ENCODE results near the gene PLD5.
"Not testable (repeated sequence)": the region's sequence is repeated elsewhere in the genome, so short reads cannot be mapped to it uniquely, and the experiment has no call there.

The PLD5 gene

GRCh38 chr1:242062271-242062670 lies 462.2 kb downstream of the PLD5 start:
- H3K4me3 ChIP-seq (replicated peaks in 1 of 2; ENCODE audit: low read depth in 2 of 2, low read length in 2 of 2) = no peak overlapping the region
- no peak for TF ChIP-seq CTCF (IDR thresholded peaks at IDR 0.05; ENCODE audit: low read depth, low read length)
- DNase-seq (ENCODE audit: low read depth in 2 of 2) = no peak

- TF ChIP-seq CTCF (IDR thresholded peaks at IDR 0.05; ENCODE audit: low read depth, low read length) = no peak
Observed at GRCh38 chr1:242059976-242060375, 464.5 kb downstream of the PLD5 start.

GRCh38 chr1:242058582-242058981 lies 465.9 kb downstream of the PLD5 start:
- not testable (repeated sequence) for DNase-seq (ENCODE audit: low read depth in 2 of 2); H3K4me3 ChIP-seq (replicated peaks in 1 of 2; ENCODE audit: low read depth in 2 of 2, low read length in 2 of 2)

More at GRCh38 chr1:242059976-242060375, 464.5 kb downstream of the PLD5 start:
- DNase-seq (ENCODE audit: low read depth in 2 of 2) = no peak
- H3K4me3 ChIP-seq (replicated peaks in 1 of 2; ENCODE audit: low read depth in 2 of 2, low read length in 2 of 2) = no peak overlapping the region

GRCh38 chr1:242058181-242058580 lies 466.3 kb downstream of the PLD5 start:
- DNase-seq (ENCODE audit: low read depth in 2 of 2); H3K4me3 ChIP-seq (replicated peaks in 1 of 2; ENCODE audit: low read depth in 2 of 2, low read length in 2 of 2): not testable (repeated sequence)

GRCh38 chr1:242057745-242058115 lies 466.8 kb downstream of the PLD5 start:
- no peak overlapping the region for H3K4me3 ChIP-seq (replicated peaks in 1 of 2; ENCODE audit: low read depth in 2 of 2, low read length in 2 of 2)
- DNase-seq (ENCODE audit: low read depth in 2 of 2) = no peak
- no peak for TF ChIP-seq CTCF (IDR thresholded peaks at IDR 0.05; ENCODE audit: low read depth, low read length)

GRCh38 chr1:242056988-242057744 lies 467.3 kb downstream of the PLD5 start:
- TF ChIP-seq CTCF (IDR thresholded peaks at IDR 0.05; ENCODE audit: low read depth, low read length) = no peak
- H3K4me3 ChIP-seq (replicated peaks in 1 of 2; ENCODE audit: low read depth in 2 of 2, low read length in 2 of 2) = no peak overlapping the region
- DNase-seq (ENCODE audit: low read depth in 2 of 2) = no peak

GRCh38 chr1:242055749-242056320 lies 468.7 kb downstream of the PLD5 start:
- TF ChIP-seq CTCF (IDR thresholded peaks at IDR 0.05; ENCODE audit: low read depth, low read length) = no peak
- no peak for DNase-seq (ENCODE audit: low read depth in 2 of 2)
- no peak overlapping the region for H3K4me3 ChIP-seq (replicated peaks in 1 of 2; ENCODE audit: low read depth in 2 of 2, low read length in 2 of 2)

GRCh38 chr1:242043165-242043564 lies 481.3 kb downstream of the PLD5 start:
- no peak for TF ChIP-seq CTCF (IDR thresholded peaks at IDR 0.05; ENCODE audit: low read depth, low read length)
- no peak overlapping the region for H3K4me3 ChIP-seq (replicated peaks in 1 of 2; ENCODE audit: low read depth in 2 of 2, low read length in 2 of 2)
- DNase-seq (ENCODE audit: low read depth in 2 of 2) = no peak
